Ammon's horn (tissue), 1 donor: ENCODE measurements around the gene HOXA5.

ENCODE experiments used
- DNase-seq: peaks from one replicate; pipeline ENCODE4 v3.0.0-alpha.2; 2016; ENCODE audit warnings: low spot score

The HOXA5 gene

DNA sequence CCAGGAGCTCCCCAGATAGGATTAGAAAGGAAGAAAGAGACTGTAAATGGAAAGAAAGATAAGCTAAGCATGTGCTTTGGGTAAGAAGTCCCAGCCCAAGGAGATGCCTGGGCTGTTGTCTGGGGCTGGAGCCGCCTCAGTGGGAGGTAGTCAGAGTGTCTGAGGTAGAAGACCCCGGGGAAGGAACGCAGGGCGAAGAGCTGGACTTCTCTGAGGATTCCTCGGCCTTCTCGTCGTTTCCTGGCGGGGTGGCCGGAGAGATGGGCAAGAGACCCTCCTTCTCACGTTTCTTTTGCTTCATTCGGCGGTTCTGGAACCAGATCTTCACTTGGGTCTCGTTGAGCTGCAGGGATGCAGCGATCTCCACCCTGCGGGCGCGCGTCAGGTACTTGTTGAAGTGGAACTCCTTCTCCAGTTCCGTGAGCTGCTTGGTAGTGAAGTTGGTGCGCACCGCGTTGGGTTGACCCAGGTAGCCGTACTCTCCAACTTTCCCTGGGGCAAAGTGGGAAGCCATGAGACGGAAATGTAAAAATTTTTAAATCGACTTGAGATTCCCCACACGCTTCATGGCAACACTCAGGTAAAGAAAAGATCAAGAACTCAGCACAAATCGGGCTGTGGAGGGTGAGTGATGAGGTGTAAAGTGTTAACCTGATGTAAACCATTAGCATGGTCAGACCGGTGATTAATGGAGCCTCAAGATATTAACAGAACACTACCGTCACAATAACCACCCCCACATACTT lies 49.0 kb downstream of the HOXA5 start:
- no peak for DNase-seq

DNA sequence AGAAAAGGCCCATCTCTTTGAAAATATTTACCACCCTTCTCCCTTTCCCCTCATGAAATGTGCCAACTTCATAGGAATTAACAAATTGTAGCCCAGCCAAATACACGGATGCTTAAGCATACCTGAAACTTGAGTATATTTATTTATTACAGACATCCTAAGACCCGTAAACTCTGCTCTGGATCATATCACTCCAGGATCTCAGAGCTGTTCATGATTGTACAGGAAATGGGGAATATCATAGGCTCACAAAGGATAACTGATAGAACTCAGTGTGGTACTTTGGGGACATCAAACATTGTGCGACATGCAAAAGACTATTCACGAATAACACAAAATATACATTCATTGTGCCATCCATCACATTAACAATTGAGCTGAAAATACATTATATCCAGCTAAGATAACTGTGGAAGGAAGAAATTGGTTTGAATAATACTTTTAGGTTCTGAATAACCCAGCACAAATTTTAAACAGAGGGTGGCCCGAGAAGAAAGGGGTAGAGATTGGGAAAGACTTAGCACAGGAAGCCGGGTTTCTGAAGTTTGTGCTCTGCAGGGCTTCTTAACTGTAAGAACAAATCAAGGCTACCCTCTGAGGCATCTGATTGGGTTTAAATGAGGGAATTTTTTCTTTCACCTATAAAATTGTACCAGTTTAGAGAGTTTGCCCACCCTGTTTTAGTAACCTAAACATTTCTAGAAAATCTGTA lies 50.1 kb downstream of the HOXA5 start:
- DNase-seq: no peak

GRCh38 chr7:27092819-27093110 lies 50.7 kb downstream of the HOXA5 start:
- DNase-seq: no peak

DNA sequence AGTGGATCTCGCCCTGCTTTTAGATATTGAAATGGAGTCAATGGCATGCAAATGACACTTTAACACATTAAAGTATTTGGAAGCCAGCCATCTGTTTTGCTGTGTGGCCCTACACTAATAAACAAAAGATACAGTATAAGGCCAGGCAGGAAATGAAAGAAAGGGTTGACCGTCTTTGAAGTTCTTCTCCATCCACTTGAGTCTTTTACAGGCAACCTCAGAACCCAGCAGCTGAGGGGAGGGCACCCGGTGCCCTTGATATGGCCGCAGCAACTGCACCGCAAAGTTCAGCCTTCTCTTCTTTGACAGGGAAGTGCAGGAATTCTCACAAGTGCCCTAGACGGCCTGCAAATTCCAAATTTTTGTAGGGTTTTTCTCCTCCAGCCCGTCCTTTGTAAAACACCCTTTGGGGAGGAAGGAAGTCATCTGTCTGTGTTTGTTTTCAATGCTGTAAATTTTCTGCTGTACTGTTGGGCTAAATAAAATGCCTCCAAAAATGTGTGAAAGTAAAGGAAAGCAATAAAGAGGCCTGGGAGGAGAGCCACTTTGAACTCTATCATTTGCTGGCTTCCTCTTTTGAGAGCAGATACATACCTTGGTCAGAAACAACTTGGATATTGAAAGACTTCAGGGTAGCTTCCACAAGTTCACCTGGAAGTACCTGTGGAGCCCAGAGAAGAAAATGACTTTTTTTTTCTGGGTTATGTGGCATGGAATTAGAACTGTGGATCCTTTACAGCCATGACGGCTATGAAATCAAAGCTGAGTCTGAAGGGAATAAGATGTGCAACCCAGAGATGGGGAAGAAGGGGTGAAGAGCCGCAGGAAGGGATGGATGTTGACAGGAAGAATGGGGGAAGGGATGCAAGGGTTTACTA lies 51.3 kb downstream of the HOXA5 start:
- no peak for DNase-seq

- DNase-seq: no peak
Measured at GRCh38 chr7:27091105-27091504, 52.4 kb downstream of the HOXA5 start.
